PC-3 (cell line): ENCODE results near the gene RPS6KA2.

Experiments
- CTCF ChIP-seq: fragments of 300-600 bp; sonication (generic); conservative IDR thresholded peaks from 2 replicates; pipeline ENCODE4 v1.5.1; 2017; ENCODE audit warnings: antibody characterized with exemption, low read depth, mild to moderate bottlenecking, low read length
- EZH2phosphoT487 ChIP-seq: fragments of 300-600 bp; sonication (generic); IDR thresholded peaks from 2 replicates; pipeline ENCODE4 v1.6.1; 2018; ENCODE audit warnings: mild to moderate bottlenecking, antibody characterized with exemption, low read length, borderline replicate concordance

GRCh38 chr6:166488076-166488685 lies 138.9 kb downstream of the RPS6KA2 start:
- no peak for TF ChIP-seq CTCF
- no peak for TF ChIP-seq EZH2phosphoT487
